CD14-positive monocyte (primary cell): ENCODE results near the gene LRRC45. TPM values are rescaled to one million over a fixed set of nuclear protein-coding genes. Genes with fewer than 3 reads are reported as not detected.

Experiments
- DNase-seq, 3 donors: peaks; one replicate each; pipeline ENCODE4 v3.0.0-alpha.2; 2011 to 2022
- H2AFZ ChIP-seq: 2 replicates; pipeline ENCODE4 v1.6.0; 2012; ENCODE audit warnings: mild to moderate bottlenecking, low read depth, low read length, inconsistent platforms; ENCODE audit not compliant: insufficient read depth, poor library complexity, severe bottlenecking
- H3K27ac ChIP-seq, 2 donors: 1 replicate in 1 of 2; 2 replicates in 1 of 2; pipeline ENCODE4 v1.5.1; 2012 to 2013; ENCODE audit warnings: low read length in 2 of 2, control low read depth in 1 of 2, inconsistent platforms in 1 of 2, low read depth in 1 of 2, mild to moderate bottlenecking in 1 of 2
- H3K27me3 ChIP-seq, 2 donors: one replicate each; pipeline versions ENCODE4 v1.6.0 to v1.6.1; 2011 to 2013; ENCODE audit warnings: low read length in 2 of 2; ENCODE audit not compliant: control insufficient read depth in 2 of 2, insufficient read depth in 2 of 2
- H3K36me3 ChIP-seq, 2 donors: replicated peaks in 1 of 2; 1 replicate in 1 of 2; 2 replicates in 1 of 2; pipeline versions ENCODE4 v1.5.1 to v1.6.1; 2012 to 2013; ENCODE audit warnings: low read length in 2 of 2, control low read depth in 1 of 2, inconsistent platforms in 1 of 2, mild to moderate bottlenecking in 1 of 2; ENCODE audit not compliant: insufficient read depth in 2 of 2, control insufficient read depth in 1 of 2
- H3K4me1 ChIP-seq, 2 donors: 1 replicate in 1 of 2; 2 replicates in 1 of 2; pipeline versions ENCODE4 v1.5.1 to v1.6.1; 2012 to 2013; ENCODE audit warnings: low read length in 2 of 2, control low read depth in 1 of 2, inconsistent platforms in 1 of 2, mild to moderate bottlenecking in 1 of 2, moderate library complexity in 1 of 2; ENCODE audit not compliant: insufficient read depth in 2 of 2, control insufficient read depth in 1 of 2
- H3K4me2 ChIP-seq: replicated peaks from 2 replicates; pipeline ENCODE3; 2012; ENCODE audit warnings: low read length, moderate library complexity, mild to moderate bottlenecking; ENCODE audit not compliant: poor library complexity, severe bottlenecking; ENCODE audit errors: extremely low read depth
- H3K4me3 ChIP-seq, 3 experiments: fragments of 200-600 bp in 1 of 3; sonication (generic) in 1 of 3; replicated peaks in 1 of 3; 1 replicate in 2 of 3; 2 replicates in 1 of 3; pipeline ENCODE4 v1.5.1; 2011 to 2013; ENCODE audit warnings: low read length in 3 of 3, mild to moderate bottlenecking in 3 of 3, control low read depth in 2 of 3, low read depth in 2 of 3, inconsistent platforms in 1 of 3, moderate library complexity in 1 of 3
- H3K79me2 ChIP-seq: 2 replicates; pipeline ENCODE4 v1.6.0; 2012; ENCODE audit warnings: mild to moderate bottlenecking, control low read depth, inconsistent platforms, low read length, moderate library complexity; ENCODE audit not compliant: insufficient read depth
- H3K9ac ChIP-seq: 2 replicates; pipeline ENCODE4 v1.6.0; 2017; ENCODE audit warnings: low read length, mild to moderate bottlenecking; ENCODE audit not compliant: insufficient read depth, poor library complexity, severe bottlenecking
- H3K9me3 ChIP-seq, 2 donors: replicated peaks in 1 of 2; 1 replicate in 1 of 2; 2 replicates in 1 of 2; pipeline versions ENCODE4 v1.5.1 to v1.6.1; 2012 to 2013; ENCODE audit warnings: low read length in 2 of 2, control low read depth in 1 of 2; ENCODE audit not compliant: control insufficient read depth in 1 of 2, insufficient read depth in 1 of 2
- H4K20me1 ChIP-seq: 2 replicates; pipeline ENCODE4 v1.6.0; 2012; ENCODE audit warnings: mild to moderate bottlenecking, low read length, control low read depth, moderate library complexity; ENCODE audit not compliant: insufficient read depth
- H3K27ac Mint-ChIP-seq, 7 donors: one replicate each; pipeline ENCODE4 v1.8.0; 2020; ENCODE audit warnings: mild to moderate bottlenecking in 7 of 7, mixed read lengths in 7 of 7, moderate library complexity in 6 of 7, inconsistent platforms in 2 of 7
- H3K27me3 Mint-ChIP-seq, 3 donors: one replicate each; pipeline ENCODE4 v1.8.0; 2021 to 2022; ENCODE audit warnings: low read depth in 3 of 3, mild to moderate bottlenecking in 3 of 3, mixed read lengths in 3 of 3, moderate library complexity in 3 of 3, inconsistent platforms in 1 of 3
- H3K36me3 Mint-ChIP-seq, 2 donors: one replicate each; pipeline ENCODE4 v1.8.0; 2020; ENCODE audit warnings: mixed read lengths in 2 of 2, inconsistent platforms in 1 of 2, mild to moderate bottlenecking in 1 of 2
- H3K4me1 Mint-ChIP-seq: one replicate; pipeline ENCODE4 v1.8.0; 2020; ENCODE audit warnings: mild to moderate bottlenecking, mixed read lengths
- H3K4me3 Mint-ChIP-seq, 2 donors: one replicate each; pipeline ENCODE4 v1.8.0; 2020; ENCODE audit warnings: mild to moderate bottlenecking in 2 of 2, mixed read lengths in 2 of 2, moderate library complexity in 1 of 2
- H3K9me3 Mint-ChIP-seq, 7 donors: one replicate each; pipeline ENCODE4 v1.8.0; 2020 to 2022; ENCODE audit warnings: mixed read lengths in 7 of 7, mild to moderate bottlenecking in 6 of 7, moderate library complexity in 6 of 7, inconsistent platforms in 2 of 7
- CTCF ChIP-seq: fragments of 200-600 bp; IDR thresholded peaks from one replicate; pipeline ENCODE4 v1.8.0; 2022; ENCODE audit warnings: antibody characterized with exemption, mild to moderate bottlenecking
- WGBS: methylation state at CpG from one replicate; pipeline ENCODE4 v1.1.5; 2013; ENCODE audit warnings: missing lambda C conversion rate; ENCODE audit not compliant: insufficient coverage; 5-methylcytosine and 5-hydroxymethylcytosine counted together
- intact Hi-C, 2 donors: fragments of 100-400 bp; cut with micrococcal nuclease; formaldehyde crosslinking; loops; one replicate each; pipeline versions ENCODE4 v1.15.0 to v1.15.1; 2023
- polyA plus RNA-seq, 3 donors: library from polyadenylated mRNA; depleted of rRNA in 1 of 3; unstranded in 2 of 3; stranded (reverse) in 1 of 3; fragments of 300-500 nt in 2 of 3; fragments of >200 nt in 1 of 3; fragmentation: Illumina TruSeq in 2 of 3; gene quantifications; 1 replicate in 2 of 3; 2 replicates in 1 of 3; pipeline ENCODE4 v1.2.3, GENCODE V29; 2012 to 2021

The LRRC45 gene
- polyA plus RNA-seq, 3 donors, result 2.6 to 12.2 (median 3.4) TPM

GRCh38 chr17:82055023-82055964 is 32.2 kb downstream of the LRRC45 start:
- DNase-seq, result no peak
- peaks cover 16% of the 10 kb centered on the region for H3K4me1 Mint-ChIP-seq
- H3K4me3 Mint-ChIP-seq, result no peak overlapping the region
- H3K79me2 ChIP-seq, result peaks cover 21% of the 10 kb centered on the region
- peaks cover 68 to 71% of the 10 kb centered on the region in 2 donors for H3K36me3 ChIP-seq
- no peaks in the 10 kb centered on the region for H3K9me3 ChIP-seq
- H3K4me3 ChIP-seq, result no peak overlapping the region
- H3K36me3 Mint-ChIP-seq, result peaks cover 26 to 70% of the 10 kb centered on the region in 2 donors
- no peak overlapping the region for H3K27ac ChIP-seq
- no peak overlapping the region for H3K27ac Mint-ChIP-seq
- H3K27me3 ChIP-seq, result no peaks in the 10 kb centered on the region
- intact Hi-C loops, result no loop called here
- no peaks in the 10 kb centered on the region for H3K27me3 Mint-ChIP-seq
- no peak for TF ChIP-seq CTCF
- no peak overlapping the region for H3K4me2 ChIP-seq
- no peak overlapping the region for H3K9ac ChIP-seq
- no peaks in the 10 kb centered on the region for H3K9me3 Mint-ChIP-seq
- H2AFZ ChIP-seq, result no peak overlapping the region
- peaks cover 27% of the 10 kb centered on the region for H4K20me1 ChIP-seq
- H3K4me1 ChIP-seq, result peaks cover 20 to 25% of the 10 kb centered on the region in 2 donors
- WGBS, result 92% methylated on average over 19 of the region's 26 CpGs

GRCh38 chr17:82055965-82056728 is 33.0 kb downstream of the LRRC45 start:
- Mint-ChIP-seq H3K36me3 (peaks cover 31 to 73% of the 10 kb centered on the region in 2 donors), H3K27me3 (no peaks in the 10 kb centered on the region), H3K4me3 (no peak overlapping the region), H3K9me3 (no peaks in the 10 kb centered on the region), H3K27ac (no peak overlapping the region), H3K4me1 (peaks cover 9% of the 10 kb centered on the region)
- DNase-seq, result no peak
- H3K4me2 ChIP-seq, result no peak overlapping the region
- intact Hi-C loops, result no loop called here
- H3K27ac ChIP-seq, result no peak overlapping the region
- H3K27me3 ChIP-seq, result no peaks in the 10 kb centered on the region
- H2AFZ ChIP-seq, result no peak overlapping the region
- H4K20me1 ChIP-seq, result peaks cover 27% of the 10 kb centered on the region
- H3K36me3 ChIP-seq, result peaks cover 76 to 79% of the 10 kb centered on the region in 2 donors
- H3K9ac ChIP-seq, result no peak overlapping the region
- H3K4me1 ChIP-seq, result peaks cover 12 to 17% of the 10 kb centered on the region in 2 donors
- WGBS, result 93% methylated on average over 25 of the region's 28 CpGs
- no peak overlapping the region for H3K4me3 ChIP-seq
- no peaks in the 10 kb centered on the region for H3K9me3 ChIP-seq
- peaks cover 21% of the 10 kb centered on the region for H3K79me2 ChIP-seq
- TF ChIP-seq CTCF, result no peak
